NB4 (cell line): ENCODE measurements around the gene ACTRT2.

Experiments used
- DNase-seq: peaks from one replicate; pipeline ENCODE4 v3.0.0; 2010; ENCODE audit warnings: low read depth
- H3K4me3 ChIP-seq: one replicate; pipeline ENCODE4 v1.5.1; 2011; ENCODE audit warnings: mild to moderate bottlenecking, low read depth, low read length, moderate library complexity
- CTCF ChIP-seq: IDR thresholded peaks from one replicate; pipeline ENCODE4 v1.5.1; 2012; ENCODE audit warnings: low read depth, low read length
- MAX ChIP-seq: IDR thresholded peaks from 2 replicates; pipeline ENCODE4 v1.6.1; 2011; ENCODE audit warnings: low read depth, low read length
- MYC ChIP-seq: IDR thresholded peaks from 2 replicates; pipeline ENCODE4 v1.6.1; 2011; ENCODE audit warnings: low read depth, low read length
- POLR2A ChIP-seq: IDR thresholded peaks from 2 replicates; pipeline ENCODE4 v1.6.1; 2011; ENCODE audit warnings: mild to moderate bottlenecking; ENCODE audit not compliant: insufficient read length; ENCODE audit errors: extremely low read depth

The ACTRT2 gene

DNA sequence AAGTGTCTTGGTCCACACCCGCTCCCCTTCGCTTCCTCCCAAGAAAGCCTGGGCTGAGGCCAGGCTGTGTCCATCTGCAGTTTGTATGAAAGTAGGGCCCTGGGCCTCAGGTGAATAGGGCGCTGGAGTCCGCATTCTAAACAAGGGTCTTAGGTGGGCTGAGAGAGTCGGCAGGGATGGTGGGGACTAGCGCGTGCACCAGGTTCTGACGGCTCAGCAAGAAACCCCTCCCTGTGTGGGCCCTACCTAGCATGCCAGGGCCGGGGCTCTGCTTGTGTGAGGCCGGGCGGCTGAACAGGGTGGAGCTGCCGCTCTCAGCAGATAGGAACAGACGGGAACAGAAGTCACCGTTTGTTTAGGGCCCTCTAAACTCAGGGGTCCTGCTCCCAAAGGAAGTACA is 1.7 kb downstream of the ACTRT2 start:
- no peak overlapping the region for H3K4me3 ChIP-seq
- no peak for DNase-seq
- TF ChIP-seq MAX: no peak
- TF ChIP-seq CTCF: no peak
- TF ChIP-seq MYC: no peak

DNA sequence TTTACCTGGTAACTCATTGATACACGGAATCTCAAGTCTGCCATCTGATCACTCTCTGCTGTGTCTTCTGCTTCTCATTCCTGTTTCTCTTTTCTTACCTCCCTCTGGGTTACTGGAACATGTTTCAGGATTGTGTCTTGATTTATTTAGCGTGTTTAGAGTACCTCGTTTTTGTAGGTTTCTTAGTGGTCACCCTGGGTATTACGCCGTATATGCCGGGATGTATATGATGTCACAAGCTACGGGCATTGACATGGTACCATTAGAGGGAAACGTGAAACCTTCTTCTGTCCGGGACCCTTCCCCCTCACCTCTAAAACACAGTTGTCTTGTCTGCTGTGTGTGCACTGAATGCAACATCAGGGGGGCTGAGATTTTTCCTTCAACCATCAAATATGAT is 2.8 kb downstream of the ACTRT2 start:
- H3K4me3 ChIP-seq: no peak overlapping the region
- DNase-seq: peak; percentile 11
- TF ChIP-seq CTCF: no peak
- TF ChIP-seq MYC: no peak
- TF ChIP-seq POLR2A: no peak
- no peak for TF ChIP-seq MAX

GRCh38 chr1:3024588-3024987 is 3.3 kb downstream of the ACTRT2 start:
- H3K4me3 ChIP-seq: no peak overlapping the region
- DNase-seq: no peak
- no peak for TF ChIP-seq MAX
- no peak for TF ChIP-seq POLR2A
- no peak for TF ChIP-seq CTCF
- TF ChIP-seq MYC: no peak

- H3K4me3 ChIP-seq: no peak overlapping the region
- no peak for TF ChIP-seq POLR2A
- TF ChIP-seq MYC: no peak
- no peak for TF ChIP-seq CTCF
- TF ChIP-seq MAX: no peak
- no peak for DNase-seq
These were observed 4.9 kb downstream of the ACTRT2 start for GRCh38 chr1:3026124-3026523.

DNA sequence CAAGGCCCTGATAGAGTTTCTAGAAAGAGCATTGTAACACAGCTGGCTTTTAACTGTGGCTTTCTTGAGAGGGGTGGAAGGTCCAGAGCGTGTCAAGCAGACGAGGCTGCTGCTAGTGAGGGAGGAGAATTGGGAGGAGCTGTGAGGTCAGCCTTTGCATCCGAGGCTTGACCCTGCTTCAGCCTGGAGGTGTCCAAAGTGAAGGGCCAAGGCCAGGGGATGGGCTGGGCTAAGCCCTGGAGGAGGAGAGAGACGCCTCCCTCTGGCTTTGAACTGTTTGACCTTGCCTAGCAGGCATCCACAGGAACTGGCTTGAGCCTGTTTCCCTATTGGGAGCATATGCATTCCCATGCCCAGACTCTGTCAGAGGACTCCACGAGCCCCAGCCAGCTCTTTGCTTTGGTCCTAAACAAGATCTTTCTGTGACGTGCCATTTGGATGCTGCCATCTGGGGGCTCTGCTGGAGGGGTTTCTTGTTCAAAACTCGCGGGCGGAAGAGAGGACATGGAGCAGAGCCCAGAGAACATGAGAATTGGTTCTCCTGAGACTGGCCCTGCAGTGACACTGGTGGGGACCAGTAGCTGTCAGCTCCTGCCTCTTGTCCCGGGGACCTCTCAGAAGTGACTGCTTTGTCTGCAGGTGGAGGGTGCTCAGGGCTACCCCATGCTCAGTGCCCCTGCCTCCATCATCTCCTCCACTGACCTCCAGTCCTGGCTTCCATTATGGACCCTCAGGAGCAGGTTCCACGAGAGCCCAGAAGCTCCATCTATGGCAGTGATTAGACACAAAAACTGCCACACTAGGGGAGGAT is 5.5 kb downstream of the ACTRT2 start:
- DNase-seq: no peak
- TF ChIP-seq CTCF: no peak
- TF ChIP-seq MYC: no peak
- TF ChIP-seq MAX: no peak
- no peak for TF ChIP-seq POLR2A
- H3K4me3 ChIP-seq: no peak overlapping the region
